ENCODE results near the gene IFNW1.

Gene IFNW1

DNA sequence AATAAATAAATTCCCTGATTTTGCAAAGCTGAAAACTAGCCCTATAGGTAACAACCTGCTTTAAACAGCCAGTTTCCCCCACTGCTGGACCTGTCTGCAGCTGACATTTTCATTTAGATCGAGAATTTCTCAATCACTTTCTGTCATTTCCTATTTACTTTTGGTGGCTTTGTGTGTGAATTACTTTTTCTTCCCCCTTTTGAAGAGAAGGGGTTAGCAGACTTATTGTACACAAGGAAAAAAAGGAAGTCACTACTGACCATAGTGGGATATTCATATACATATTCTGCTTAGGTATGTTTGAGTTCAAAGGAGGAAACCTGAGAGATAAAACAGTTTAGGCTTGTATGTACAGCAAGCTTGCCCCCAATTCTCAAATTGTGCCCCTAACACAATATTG, 36.8 kb downstream of the IFNW1 start:
- DNase-seq, result no peak

DNA sequence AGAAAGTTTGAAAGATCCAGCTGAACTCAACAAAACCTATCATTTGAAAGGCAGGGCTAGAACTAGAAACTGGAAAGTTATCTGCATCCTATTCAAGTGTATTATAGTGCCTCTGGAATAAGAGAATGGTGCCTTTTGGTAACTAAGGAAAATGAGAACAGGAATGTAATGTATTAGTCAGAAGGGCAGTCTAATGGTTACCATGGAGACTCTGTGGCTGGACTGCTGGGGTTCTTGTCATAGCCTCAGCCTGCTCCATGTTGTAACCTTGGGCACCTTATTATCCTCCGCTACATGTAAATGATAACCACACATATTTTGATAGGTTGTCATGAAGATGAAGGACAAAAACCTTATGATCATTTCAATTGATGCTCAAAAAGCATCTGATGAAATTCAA, 39.3 kb downstream of the IFNW1 start:
- DNase-seq, result no peak

DNA sequence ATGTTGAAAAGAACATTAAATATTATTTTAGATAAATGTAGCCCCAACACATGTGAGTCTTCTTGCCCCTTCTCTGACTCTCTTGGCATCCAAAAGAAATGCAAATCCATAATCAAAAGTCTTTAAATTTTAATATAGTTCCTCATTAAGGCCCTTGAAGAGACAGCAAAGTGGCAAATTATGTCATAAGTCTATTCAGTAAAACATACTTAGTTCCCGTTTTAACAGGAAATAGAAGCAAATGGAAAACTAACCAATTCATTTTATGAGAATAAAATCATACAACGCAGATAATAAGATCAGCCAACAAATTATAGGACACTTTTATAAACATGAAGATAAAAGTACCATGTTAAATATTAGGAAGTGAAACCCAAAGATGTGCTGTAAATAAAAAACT, 43.8 kb downstream of the IFNW1 start:
- no peak for DNase-seq

DNA sequence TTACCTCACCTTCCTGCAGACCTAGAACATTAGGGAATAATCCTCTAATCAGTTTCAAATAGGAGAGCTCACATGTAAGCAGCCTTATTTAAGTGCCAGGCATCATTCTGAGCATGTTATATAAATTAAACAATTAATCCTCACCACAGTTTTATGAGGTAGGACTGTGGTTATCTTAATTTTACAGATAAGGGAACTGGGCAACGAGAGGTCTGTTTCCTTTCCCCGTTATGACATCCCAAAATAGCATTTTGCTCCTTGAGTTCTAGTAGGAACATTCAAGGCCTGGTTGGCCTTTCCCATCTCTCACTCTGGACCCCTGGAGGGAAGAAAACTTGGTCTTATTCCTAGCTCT, 44.8 kb downstream of the IFNW1 start:
- DNase-seq, result no peak

- DNase-seq, result no peak
These were observed 45.3 kb downstream of the IFNW1 start for GRCh38 chr9:21096172-21096900.

DNA sequence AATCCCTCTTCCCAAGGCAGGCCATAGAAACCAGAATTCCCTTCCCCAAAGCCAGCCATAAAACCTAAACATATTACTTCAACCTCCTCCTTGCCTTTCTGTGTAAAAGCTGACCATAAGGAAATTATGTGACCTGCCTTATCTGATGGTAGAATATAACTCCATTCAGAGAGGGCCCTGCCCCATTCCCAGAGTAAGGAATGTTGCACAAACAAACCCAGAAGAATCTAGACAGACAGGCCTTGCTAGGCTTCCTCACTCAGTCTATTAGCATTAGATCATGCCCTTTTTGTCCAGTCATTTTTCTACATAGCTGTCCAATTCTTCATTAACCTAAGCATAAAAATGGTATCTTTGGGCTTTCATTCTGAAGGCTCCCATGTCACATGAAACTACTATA, 46.1 kb downstream of the IFNW1 start:
- no peak for DNase-seq
